Measurements from ENCODE around the gene CCL24. TPM values are rescaled to one million over a fixed set of nuclear protein-coding genes. Genes with fewer than 3 reads are reported as not detected.
"Not testable (repeated sequence)": the region's sequence is repeated elsewhere in the genome, so short reads cannot be mapped to it uniquely, and the experiment has no call there.

CCL24 gene
- total and polyA plus RNA-seq, 2 donors (not counting 3 experiments of a cell fraction or from before 2014, with no cell fraction given): not detected

DNA sequence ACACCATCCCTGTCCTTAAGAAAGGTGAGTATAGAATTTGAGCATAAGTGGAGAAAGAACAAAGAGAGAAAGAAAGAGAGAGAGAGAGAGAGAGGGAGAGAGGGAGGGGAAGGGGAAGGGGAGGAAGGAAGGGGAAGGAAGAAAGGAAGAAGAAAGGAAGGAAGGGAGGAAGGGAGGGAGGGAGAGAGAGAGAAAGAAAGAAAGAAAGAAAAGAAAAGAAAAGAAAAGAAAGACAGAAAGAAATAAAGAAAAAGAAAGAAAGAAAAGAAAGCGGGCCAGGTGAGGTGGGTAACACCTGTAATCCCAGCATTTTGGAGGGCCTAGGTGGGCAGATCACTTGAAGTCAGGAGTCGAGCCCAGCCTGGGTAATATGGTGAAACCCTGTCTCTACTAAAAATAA, 19.9 kb downstream of the CCL24 start:
- H3K9ac ChIP-seq (replicated peaks; ENCODE audit: extremely low read depth, insufficient read depth, low read length): no peak overlapping the region
- no peak overlapping the region for H3K4me2 ChIP-seq (ENCODE audit: insufficient read depth, low read length)
- no peak overlapping the region for H3K27ac ChIP-seq (ENCODE audit: insufficient read depth, low read depth, low read length)
- H3K4me1 ChIP-seq (ENCODE audit: control insufficient read depth, extremely low read depth, insufficient read depth, low read length): no peaks in the 10 kb centered on the region
- H3K36me3 ChIP-seq (ENCODE audit: control insufficient read depth in 2 of 2, extremely low read depth in 1 of 2, insufficient read depth in 2 of 2, low read length in 2 of 2): no peaks in the 10 kb centered on the region
- DNase-seq (ENCODE audit: low read depth, low spot score) (no peak), FAIRE-seq (no peak)
- no peak overlapping the region for H3K4me3 ChIP-seq (replicated peaks in 1 of 3; ENCODE audit: insufficient read depth in 1 of 3, low read depth in 1 of 3, low read length in 3 of 3)
- intact Hi-C loops (cut with micrococcal nuclease): no loop called here
- no peaks in the 10 kb centered on the region for H3K9me3 ChIP-seq (replicated peaks; ENCODE audit: control insufficient read depth, insufficient read depth, low read length)
- TF ChIP-seq, protein P1, sequence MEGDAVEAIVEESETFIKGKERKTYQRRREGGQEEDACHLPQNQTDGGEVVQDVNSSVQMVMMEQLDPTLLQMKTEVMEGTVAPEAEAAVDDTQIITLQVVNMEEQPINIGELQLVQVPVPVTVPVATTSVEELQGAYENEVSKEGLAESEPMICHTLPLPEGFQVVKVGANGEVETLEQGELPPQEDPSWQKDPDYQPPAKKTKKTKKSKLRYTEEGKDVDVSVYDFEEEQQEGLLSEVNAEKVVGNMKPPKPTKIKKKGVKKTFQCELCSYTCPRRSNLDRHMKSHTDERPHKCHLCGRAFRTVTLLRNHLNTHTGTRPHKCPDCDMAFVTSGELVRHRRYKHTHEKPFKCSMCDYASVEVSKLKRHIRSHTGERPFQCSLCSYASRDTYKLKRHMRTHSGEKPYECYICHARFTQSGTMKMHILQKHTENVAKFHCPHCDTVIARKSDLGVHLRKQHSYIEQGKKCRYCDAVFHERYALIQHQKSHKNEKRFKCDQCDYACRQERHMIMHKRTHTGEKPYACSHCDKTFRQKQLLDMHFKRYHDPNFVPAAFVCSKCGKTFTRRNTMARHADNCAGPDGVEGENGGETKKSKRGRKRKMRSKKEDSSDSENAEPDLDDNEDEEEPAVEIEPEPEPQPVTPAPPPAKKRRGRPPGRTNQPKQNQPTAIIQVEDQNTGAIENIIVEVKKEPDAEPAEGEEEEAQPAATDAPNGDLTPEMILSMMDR (IDR thresholded peaks at IDR 0.05; ENCODE audit: extremely low read depth in 1 of 2, insufficient read depth in 1 of 2, low read depth in 1 of 2, low read length in 2 of 2): no peak
- TF ChIP-seq FOS (IDR thresholded peaks at IDR 0.05; ENCODE audit: borderline replicate concordance, insufficient read depth, low read length) (no peak), GATA2 (IDR thresholded peaks at IDR 0.05; ENCODE audit: insufficient read depth, insufficient read length, low read depth, low read length) (no peak), JUN (IDR thresholded peaks at IDR 0.05; ENCODE audit: borderline replicate concordance, insufficient read depth, insufficient read length, low read depth) (no peak), EZH2 (IDR thresholded peaks at IDR 0.05; ENCODE audit: borderline replicate concordance, low read depth, low read length, severe bottlenecking) (no peak), POLR2AphosphoS5 (IDR thresholded peaks at IDR 0.05; ENCODE audit: insufficient read depth, low read depth, low read length) (no peak), MYC (IDR thresholded peaks at IDR 0.05; ENCODE audit: low read depth, low read length) (no peak), POLR2A (IDR thresholded peaks at IDR 0.05; ENCODE audit: low read depth, low read length) (no peak)
- TF ChIP-seq, protein P2, sequence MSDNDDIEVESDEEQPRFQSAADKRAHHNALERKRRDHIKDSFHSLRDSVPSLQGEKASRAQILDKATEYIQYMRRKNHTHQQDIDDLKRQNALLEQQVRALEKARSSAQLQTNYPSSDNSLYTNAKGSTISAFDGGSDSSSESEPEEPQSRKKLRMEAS (IDR thresholded peaks at IDR 0.05; ENCODE audit: insufficient read depth, insufficient read length): no peak
- no peaks in the 10 kb centered on the region for H4K20me1 ChIP-seq (replicated peaks; ENCODE audit: control insufficient read depth, extremely low read depth, insufficient read depth, low read length)
- dilution Hi-C loops (cut with MboI; ENCODE audit: extremely low pct_ligation_motif_present, low sequenced_read_pairs): no loop called here
- H3K9me1 ChIP-seq (replicated peaks; ENCODE audit: control insufficient read depth, extremely low read depth, insufficient read depth, low read length): no peaks in the 10 kb centered on the region
- BruUV-seq (replicated peaks): no TSS peak
- POLR2A ChIA-PET: no interaction called here
- no peak overlapping the region for H2AFZ ChIP-seq (ENCODE audit: low read depth, low read length)
- peaks cover 0 to 4% of the 10 kb centered on the region in 2 experiments for H3K27me3 ChIP-seq (ENCODE audit: control insufficient read depth in 2 of 2, insufficient read depth in 2 of 2, low read length in 2 of 2)
- no peaks in the 10 kb centered on the region for H3K79me2 ChIP-seq (ENCODE audit: control insufficient read depth, insufficient read depth, low read length)
- CTCF ChIA-PET: no interaction called here

DNA sequence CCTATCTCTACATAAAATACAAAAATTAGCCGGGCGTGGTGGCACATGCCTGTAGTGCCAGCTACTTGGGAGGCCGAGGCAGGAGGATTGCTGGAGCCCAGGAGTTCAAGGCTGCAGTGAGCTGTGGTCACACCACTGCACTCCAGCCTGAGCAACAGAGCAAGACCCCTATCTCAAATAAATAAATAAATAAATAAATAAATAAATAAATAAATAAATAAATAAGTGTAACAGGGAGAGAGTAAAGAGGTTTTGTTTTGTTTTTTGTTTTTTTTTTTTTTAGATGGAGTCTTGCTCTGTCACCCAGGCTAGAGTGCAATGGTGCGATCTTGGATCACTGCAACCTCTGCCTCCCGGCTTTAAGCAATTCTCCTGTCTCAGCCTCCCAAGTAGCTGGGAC, 21.0 kb downstream of the CCL24 start:
- H3K9ac ChIP-seq (replicated peaks; ENCODE audit: extremely low read depth, insufficient read depth, low read length); H3K4me3 ChIP-seq (replicated peaks in 1 of 3; ENCODE audit: insufficient read depth in 1 of 3, low read depth in 1 of 3, low read length in 3 of 3); H3K9me1 ChIP-seq (replicated peaks; ENCODE audit: control insufficient read depth, extremely low read depth, insufficient read depth, low read length); H3K4me1 ChIP-seq (ENCODE audit: control insufficient read depth, extremely low read depth, insufficient read depth, low read length); CTCF ChIA-PET; intact Hi-C loops (cut with micrococcal nuclease); dilution Hi-C loops (cut with MboI; ENCODE audit: extremely low pct_ligation_motif_present, low sequenced_read_pairs); H3K4me2 ChIP-seq (ENCODE audit: insufficient read depth, low read length); H2AFZ ChIP-seq (ENCODE audit: low read depth, low read length); H3K27ac ChIP-seq (ENCODE audit: insufficient read depth, low read depth, low read length); H3K27me3 ChIP-seq (ENCODE audit: control insufficient read depth in 2 of 2, insufficient read depth in 2 of 2, low read length in 2 of 2); H3K79me2 ChIP-seq (ENCODE audit: control insufficient read depth, insufficient read depth, low read length); POLR2A ChIA-PET; FAIRE-seq; DNase-seq (ENCODE audit: low read depth, low spot score); H4K20me1 ChIP-seq (replicated peaks; ENCODE audit: control insufficient read depth, extremely low read depth, insufficient read depth, low read length); BruUV-seq (replicated peaks); H3K9me3 ChIP-seq (replicated peaks; ENCODE audit: control insufficient read depth, insufficient read depth, low read length); H3K36me3 ChIP-seq (ENCODE audit: control insufficient read depth in 2 of 2, extremely low read depth in 1 of 2, insufficient read depth in 2 of 2, low read length in 2 of 2): not testable (repeated sequence)

Measured in endothelial cell of umbilical vein (primary cell).